GM23338 (cell line): ENCODE measurements around the gene ANKRD6. TPM values are rescaled to one million over a fixed set of nuclear protein-coding genes. Genes with fewer than 3 reads are reported as not detected.

Source experiments
- ATAC-seq: fragments of 200-7000 bp; cut with Tn5 transposase; 3 replicates; pipeline ENCODE4 v1.9.1; 2020
- DNase-seq: peaks from one replicate; pipeline ENCODE4 v3.0.0-alpha.2; 2015; ENCODE audit warnings: low spot score
- H2AFZ ChIP-seq: fragments of 200-600 bp; sonication (generic); 2 replicates; pipeline ENCODE4 v1.8.0; 2016; ENCODE audit warnings: antibody characterized with exemption, mild to moderate bottlenecking, moderate library complexity
- H3F3A ChIP-seq: fragments of 200-600 bp; sonication (generic); replicated peaks from 2 replicates; pipeline ENCODE4 v1.8.0; 2017; ENCODE audit warnings: antibody characterized with exemption, mixed run types, low read depth
- H3K27ac ChIP-seq: fragments of 200-600 bp; sonication (generic); 2 replicates; pipeline ENCODE4 v1.6.1; 2016; ENCODE audit warnings: low read depth
- H3K27me3 ChIP-seq: fragments of 200-600 bp; sonication (generic); 2 replicates; pipeline ENCODE4 v1.8.0; 2016; ENCODE audit warnings: mild to moderate bottlenecking, mixed run types, moderate library complexity; ENCODE audit not compliant: insufficient read depth
- H3K36me3 ChIP-seq: fragments of 200-600 bp; sonication (generic); 2 replicates; pipeline ENCODE4 v1.8.0; 2016; ENCODE audit warnings: mild to moderate bottlenecking; ENCODE audit not compliant: insufficient read depth
- H3K4me1 ChIP-seq: fragments of 200-600 bp; sonication (generic); 2 replicates; pipeline ENCODE4 v1.8.0; 2016; ENCODE audit warnings: mild to moderate bottlenecking, moderate library complexity; ENCODE audit not compliant: insufficient read depth
- H3K4me2 ChIP-seq: fragments of 200-600 bp; sonication (generic); 2 replicates; pipeline ENCODE4 v1.7.1; 2017; ENCODE audit warnings: mixed run types
- H3K4me3 ChIP-seq: fragments of 200-600 bp; sonication (generic); 2 replicates; pipeline ENCODE4 v1.6.1; 2016; ENCODE audit warnings: mixed run types
- H3K79me2 ChIP-seq: fragments of 200-600 bp; sonication (generic); replicated peaks from 2 replicates; pipeline ENCODE4 v1.8.0; 2017; ENCODE audit warnings: mild to moderate bottlenecking; ENCODE audit not compliant: insufficient read depth
- H3K9me2 ChIP-seq: fragments of 200-600 bp; sonication (generic); 2 replicates; pipeline ENCODE4 v1.8.0; 2017; ENCODE audit not compliant: insufficient read depth
- H4K20me1 ChIP-seq: fragments of 200-600 bp; sonication (generic); replicated peaks from 2 replicates; pipeline ENCODE4 v1.8.0; 2017; ENCODE audit warnings: mild to moderate bottlenecking; ENCODE audit not compliant: insufficient read depth
- H3K27ac Mint-ChIP-seq: 2 replicates; pipeline ENCODE4 v1.8.0; 2020; ENCODE audit warnings: inconsistent platforms, mild to moderate bottlenecking, moderate library complexity, mixed read lengths
- H3K27me3 Mint-ChIP-seq: 3 replicates; pipeline ENCODE4 v1.8.0; 2022; ENCODE audit warnings: low read depth, mild to moderate bottlenecking, moderate library complexity, mixed read lengths, inconsistent platforms; ENCODE audit not compliant: insufficient read depth, poor library complexity
- H3K36me3 Mint-ChIP-seq: 3 replicates; pipeline ENCODE4 v1.8.0; 2021; ENCODE audit warnings: low read depth, mild to moderate bottlenecking, inconsistent platforms, moderate library complexity, mixed read lengths
- H3K4me1 Mint-ChIP-seq: 3 replicates; pipeline ENCODE4 v1.8.0; 2020; ENCODE audit warnings: mild to moderate bottlenecking, inconsistent platforms, mixed read lengths
- H3K4me3 Mint-ChIP-seq: 3 replicates; pipeline ENCODE4 v1.8.0; 2021; ENCODE audit warnings: moderate library complexity, mild to moderate bottlenecking, inconsistent platforms, mixed read lengths
- H3K9me3 Mint-ChIP-seq: 3 replicates; pipeline ENCODE4 v1.8.0; 2020; ENCODE audit warnings: moderate library complexity, mild to moderate bottlenecking, inconsistent platforms, mixed read lengths
- CREB1 ChIP-seq: fragments of 250-450 bp; sonication (Bioruptor Pico); IDR thresholded peaks from 2 replicates; pipeline ENCODE4 v1.5.0; 2020; ENCODE audit warnings: low read depth, mild to moderate bottlenecking, moderate library complexity
- CTCF ChIP-seq, 2 experiments: fragments of 200-600 bp in 1 of 2; sonication (generic) in 1 of 2; conservative IDR thresholded peaks; 2 replicates each; pipeline versions ENCODE4 v1.5.1 to v1.6.1; 2016 to 2017; ENCODE audit warnings: antibody characterized with exemption in 2 of 2, low read depth in 2 of 2, mild to moderate bottlenecking in 2 of 2, moderate library complexity in 1 of 2
- ETS1 ChIP-seq: IDR thresholded peaks from 2 replicates; pipeline ENCODE4 v1.6.1; 2016; ENCODE audit warnings: antibody characterized with exemption
- EZH2 ChIP-seq: fragments of 200-600 bp; sonication (generic); IDR thresholded peaks from one replicate; pipeline ENCODE4 v1.8.0; 2017; ENCODE audit warnings: antibody characterized with exemption, mild to moderate bottlenecking, low read depth; ENCODE audit not compliant: unreplicated experiment
- NANOG ChIP-seq: IDR thresholded peaks from 2 replicates; pipeline ENCODE4 v1.6.1; 2016; ENCODE audit warnings: antibody characterized with exemption, borderline replicate concordance
- REST ChIP-seq: IDR thresholded peaks from one replicate; pipeline ENCODE4 v1.6.1; 2018; ENCODE audit warnings: antibody characterized with exemption; ENCODE audit not compliant: unreplicated experiment
- STAT1 ChIP-seq: IDR thresholded peaks from one replicate; pipeline ENCODE4 v1.6.1; 2016; ENCODE audit warnings: antibody characterized with exemption; ENCODE audit not compliant: unreplicated experiment
- ZNF331 ChIP-seq: fragments of 250-450 bp; sonication (Bioruptor Pico); IDR thresholded peaks from 2 replicates; pipeline ENCODE4 v1.5.0; 2020; ENCODE audit warnings: low read depth, mild to moderate bottlenecking, moderate library complexity
- polyA plus RNA-seq: library from polyadenylated mRNA; unstranded; fragments of >200 nt; fragmentation: Nextera tagmentation; extraction: Ambion mirVana; gene quantifications from 2 replicates; pipeline ENCODE4 v1.2.1, GENCODE V29; 2016
- total RNA-seq: library from RNA; depleted of rRNA; stranded (reverse); fragments of >200 nt; shearing (Covaris generic); gene quantifications from 2 replicates; pipeline ENCODE4 v1.2.3, GENCODE V29; 2014

ANKRD6 gene
- total and polyA plus RNA-seq, 2 experiments from 2014 or later: 3.2 to 9.2 TPM

GRCh38 chr6:89508755-89509563, 76.0 kb downstream of the ANKRD6 start (continued):
- TF ChIP-seq CTCF (conservative IDR thresholded peaks at IDR 0.05; ENCODE audit: low read depth in 2 of 2) (no peak), EZH2 (no peak), ETS1 (no peak), CREB1 (CRISPR knock-in tag) (no peak)

GRCh38 chr6:89509777-89510281, 76.9 kb downstream of the ANKRD6 start:
- Mint-ChIP-seq H3K9me3 (no peaks in the 10 kb centered on the region), H3K27ac (no peak overlapping the region), H3K36me3 (no peaks in the 10 kb centered on the region), H3K4me3 (no peak overlapping the region), H3K4me1 (peaks cover 16% of the 10 kb centered on the region; the same call in 2 of the 3 replicates), H3K27me3 (peaks cover 2% of the 10 kb centered on the region)
- Histone ChIP-seq H4K20me1 (no peaks in the 10 kb centered on the region; the same call in 1 of the 2 replicates), H3K79me2 (no peaks in the 10 kb centered on the region), H3K4me3 (no peak overlapping the region), H3K4me1 (no peaks in the 10 kb centered on the region), H3K4me2 (no peak overlapping the region), H3K9me2 (no peaks in the 10 kb centered on the region), H3K27me3 (no peaks in the 10 kb centered on the region), H3K36me3 (no peaks in the 10 kb centered on the region), H3F3A (no peaks in the 10 kb centered on the region), H2AFZ (no peak overlapping the region), H3K27ac (no peak overlapping the region)
- DNase-seq: no peak
- no peak for ATAC-seq
- TF ChIP-seq REST (no peak), STAT1 (no peak), NANOG (no peak), CREB1 (CRISPR knock-in tag) (no peak), ZNF331 (CRISPR knock-in tag) (no peak), CTCF (conservative IDR thresholded peaks at IDR 0.05; ENCODE audit: low read depth in 2 of 2) (no peak)
